Measurements from ENCODE around the gene ARHGAP19. TPM values are rescaled to one million over a fixed set of nuclear protein-coding genes. Genes with fewer than 3 reads are reported as not detected.
A peak's percentile ranks its signal among the peaks of the same experiment; 100 is the strongest.

ARHGAP19 gene
- total and polyA plus RNA-seq, 9 of the 15 experiments (the other 6 are each of a cell fraction or from before 2014, with no cell fraction given), result 14.8 to 49.5 (median 26.8) TPM

DNA sequence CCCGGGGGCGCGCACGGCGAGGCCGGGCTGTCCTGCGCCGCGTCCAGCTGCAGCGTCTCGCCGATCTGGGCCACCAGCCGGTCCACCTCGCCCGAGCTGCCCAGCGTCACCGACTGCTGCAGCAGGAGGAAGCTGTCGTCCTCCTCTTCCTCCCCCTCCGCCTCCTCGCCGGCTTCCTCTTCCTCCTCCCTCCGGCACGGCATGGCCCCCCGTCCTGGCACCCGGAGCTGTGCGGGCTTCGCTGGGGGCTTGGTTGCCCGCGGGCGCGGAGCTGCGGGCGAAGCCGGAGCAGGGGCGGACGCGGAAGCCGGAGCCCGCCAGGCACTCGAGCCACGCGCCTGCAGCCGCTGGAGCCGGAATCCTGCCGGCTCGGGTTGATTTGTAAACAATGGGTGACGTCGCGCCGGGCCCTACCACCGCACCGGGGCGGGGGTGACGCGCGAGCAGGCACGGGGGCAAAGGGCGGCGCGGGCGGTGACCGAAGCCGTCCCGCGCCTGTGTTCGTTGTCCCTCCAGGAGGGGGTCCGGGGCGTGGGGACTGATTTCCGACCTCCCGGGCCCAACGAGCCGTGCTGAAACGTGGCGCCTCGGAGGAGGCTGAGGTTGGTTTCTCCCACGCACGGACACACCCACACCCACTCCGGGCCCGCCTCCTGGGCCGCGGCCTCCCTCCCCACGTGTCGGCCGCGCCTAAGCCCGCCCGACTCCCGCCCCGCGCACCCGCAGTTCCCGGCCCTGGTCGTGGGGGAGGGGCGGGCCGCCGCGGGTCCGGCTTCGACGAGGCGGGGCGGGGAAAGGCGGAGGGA is 42.1 kb upstream of the ARHGAP19 start, which contains the start of gene FRAT2 (continued):
- TF ChIP-seq CHD7 (IDR thresholded peaks at IDR 0.05; ENCODE audit: low read depth, low read length), result no peak
- 0 out of 2 replicates have a peak, but pooled peaks have one; percentile 7 for TF ChIP-seq NFIC (IDR thresholded peaks at IDR 0.05)
- no peak for TF ChIP-seq BACH1 (tag; IDR thresholded peaks at IDR 0.05)
- no peak for TF ChIP-seq ZFPM2 (CRISPR knock-in tag; IDR thresholded peaks at IDR 0.05)
- no peak for TF ChIP-seq KDM4B (IDR thresholded peaks at IDR 0.05; ENCODE audit: borderline replicate concordance in 2 of 2, low read depth in 1 of 2)
- no peak for TF ChIP-seq ZNF79 (CRISPR knock-in tag; IDR thresholded peaks at IDR 0.05; ENCODE audit: low read depth)
- no peak for TF ChIP-seq MLX (CRISPR knock-in tag; conservative IDR thresholded peaks at IDR 0.05)
- TF ChIP-seq BCL6 (CRISPR knock-in tag; IDR thresholded peaks at IDR 0.05), result no peak
- no peak for TF ChIP-seq U2AF2 (optimal IDR thresholded peaks at IDR 0.05; ENCODE audit: low read depth, low read length)
- no peak for TF ChIP-seq ZKSCAN3 (CRISPR knock-in tag; IDR thresholded peaks at IDR 0.05)
- TF ChIP-seq CREB1 (IDR thresholded peaks at IDR 0.05), result peak; percentile 84
- TF ChIP-seq CREB1 (CRISPR knock-in tag; IDR thresholded peaks at IDR 0.05), result peak; percentile 88
- TF ChIP-seq PHB (CRISPR knock-in tag; IDR thresholded peaks at IDR 0.05), result no peak
- no peak for TF ChIP-seq ZNF445 (CRISPR knock-in tag; IDR thresholded peaks at IDR 0.05; ENCODE audit: low read depth)
- no peak for TF ChIP-seq NR2F6 (CRISPR knock-in tag; IDR thresholded peaks at IDR 0.05)
- TF ChIP-seq ZC3H11A (IDR thresholded peaks at IDR 0.05; ENCODE audit: low read depth, low read length), result no peak
- TF ChIP-seq ZNF830 (CRISPR knock-in tag; IDR thresholded peaks at IDR 0.05), result no peak
- no peak for TF ChIP-seq GATAD2B (IDR thresholded peaks at IDR 0.05; ENCODE audit: borderline replicate concordance)

Measured in K562 (cell line).